HL-60/S4 treated with retinoic acid at 250 ng/mL for 4 days and 3 days (cell line): ENCODE data around the gene SLC4A11.
"Not testable (repeated sequence)": the region's sequence is repeated elsewhere in the genome, so short reads cannot be mapped to it uniquely, and the experiment has no call there.

Experiments used
- in situ Hi-C: fragments of 300-500 bp; cut with MboI; formaldehyde crosslinking; loops from 2 replicates; pipeline ENCODE4 v1.7.0; 2022; ENCODE audit warnings: low sequenced_read_pairs

The SLC4A11 gene

DNA sequence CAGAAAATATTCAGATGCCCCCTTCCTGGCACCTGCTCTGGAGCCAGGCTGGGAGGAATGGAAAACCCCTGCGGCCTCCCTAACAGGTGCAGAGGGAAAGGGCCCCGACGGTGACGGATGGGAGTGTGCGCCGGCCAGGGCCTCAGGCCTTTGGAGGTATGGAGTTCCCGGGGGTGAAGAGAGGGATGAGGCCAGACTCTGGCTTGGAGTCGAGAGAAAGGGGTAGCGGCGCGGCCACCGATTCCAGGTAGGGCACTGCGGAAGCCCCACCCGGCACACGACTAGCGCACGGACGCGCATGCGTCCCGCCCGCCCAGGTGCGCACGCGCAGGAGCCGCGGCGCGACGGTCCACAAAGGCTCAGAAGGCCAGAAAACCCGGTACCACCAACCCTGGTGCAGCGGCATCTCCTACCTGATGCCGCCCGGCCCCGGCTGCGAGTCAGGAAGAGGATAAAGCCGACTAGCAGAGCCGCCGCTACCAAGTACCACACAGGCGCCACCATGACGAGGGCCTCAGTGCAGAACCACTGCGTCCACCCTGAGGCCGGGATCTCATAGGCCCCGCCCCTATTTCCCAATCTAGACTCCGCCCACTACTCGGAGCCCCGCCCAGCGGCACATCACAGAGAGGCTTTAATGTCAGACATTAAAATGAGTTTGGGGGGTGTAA is 34.7 kb downstream of the SLC4A11 start, which contains the start of gene DDRGK1:
Gene DDRGK1, minus strand, starts transcription at position 559 of the 671 bp plus-strand sequence. Its CDS starts 55 bp downstream, at position 504.
- in situ Hi-C loops, result no loop called here

DNA sequence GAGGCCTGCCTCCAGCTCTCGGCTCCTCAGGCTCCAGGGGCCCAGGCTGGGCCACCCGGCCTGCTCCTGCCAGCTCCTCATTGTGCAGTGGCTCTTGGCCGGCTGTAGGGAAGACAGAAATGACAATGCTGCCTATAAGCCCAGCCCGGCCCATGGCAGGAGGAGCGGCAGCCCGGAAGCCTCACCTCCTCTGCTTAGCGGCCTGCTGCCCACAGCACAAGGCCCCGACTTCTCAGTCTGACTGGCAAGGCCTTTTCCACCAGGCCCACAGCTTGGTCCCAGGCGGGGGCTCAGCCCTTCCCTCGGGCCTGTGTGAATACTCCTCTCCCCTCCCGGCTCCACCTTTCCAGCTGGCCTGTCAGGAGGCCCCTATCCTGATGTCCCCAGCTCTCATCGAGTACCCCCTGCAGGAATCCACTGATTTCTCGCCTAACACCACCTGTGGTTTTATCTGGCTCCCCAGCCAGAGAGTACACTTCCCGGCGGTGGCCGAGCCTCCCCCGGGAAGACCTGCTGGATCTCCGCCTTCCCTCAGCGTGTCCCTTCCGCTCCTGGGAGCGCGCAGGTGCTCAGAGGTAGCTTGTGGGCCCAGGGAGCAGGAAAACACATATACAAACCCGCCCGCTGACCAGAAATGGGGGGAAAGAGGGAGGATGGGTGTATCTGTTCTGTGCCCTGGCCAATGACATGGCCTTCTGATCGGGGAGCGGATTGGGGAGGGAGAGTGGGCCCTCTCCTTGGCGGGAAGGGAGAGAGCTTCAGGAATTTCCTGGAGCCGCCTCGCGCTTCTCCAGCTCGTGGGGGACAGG is 35.5 kb downstream of the SLC4A11 start:
- in situ Hi-C loops, result no loop called here

DNA sequence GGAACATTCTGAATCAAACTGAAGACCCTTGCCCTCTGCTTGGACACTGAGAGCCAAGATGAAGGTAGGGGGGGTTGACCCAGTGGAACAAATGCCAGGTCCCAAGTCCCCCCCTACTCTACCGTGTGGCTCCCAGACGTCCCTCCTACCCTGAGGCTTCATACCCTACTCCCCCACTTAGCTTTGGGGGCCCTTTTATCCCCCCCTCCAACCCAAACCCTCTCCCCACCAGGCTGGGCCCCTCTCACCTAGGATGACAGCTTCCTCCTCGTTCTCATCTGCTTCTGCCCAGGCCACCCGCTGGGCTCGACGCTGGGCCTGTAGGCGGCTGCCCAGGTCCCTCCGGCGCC is 36.0 kb downstream of the SLC4A11 start:
- in situ Hi-C loops, result no loop called here

DNA sequence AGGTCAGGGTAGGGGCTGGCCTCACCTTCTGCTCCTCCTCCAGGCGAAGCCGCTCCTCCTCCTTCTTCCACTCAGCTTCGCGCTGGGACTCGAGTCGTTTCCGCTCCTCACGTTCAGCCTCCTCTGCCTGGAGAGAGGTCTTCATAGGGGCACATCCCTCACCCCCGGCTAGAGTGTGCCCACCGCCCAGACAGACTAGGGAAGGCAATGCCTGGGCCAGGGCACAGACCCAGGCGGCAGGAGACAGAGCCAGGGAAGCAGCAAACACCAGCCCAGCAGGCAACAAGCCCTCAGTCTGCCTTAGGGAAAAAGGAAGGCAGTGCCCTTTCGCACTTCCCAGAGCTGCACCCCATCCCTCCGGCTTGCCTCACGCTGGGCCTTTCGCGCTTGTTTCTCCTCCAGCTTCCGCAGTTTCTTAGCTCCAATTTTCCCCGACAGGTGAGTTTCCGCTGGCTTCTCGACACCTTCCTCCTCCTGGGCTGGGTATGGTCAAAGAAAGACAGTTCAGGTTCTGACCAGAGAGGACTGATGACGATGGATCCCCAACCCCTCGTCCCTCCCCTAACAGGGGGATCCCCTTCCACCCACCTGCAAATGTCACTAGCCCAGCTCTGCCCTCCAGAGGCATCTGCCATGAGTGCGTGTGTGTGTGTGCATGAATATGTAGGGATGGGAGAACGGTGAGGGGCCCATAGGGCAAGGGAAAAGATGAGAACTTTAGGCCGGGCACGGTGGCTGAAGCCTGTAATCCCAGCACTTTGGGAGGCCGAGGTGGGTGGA is 38.8 kb downstream of the SLC4A11 start:
- in situ Hi-C loops, result no loop called here

DNA sequence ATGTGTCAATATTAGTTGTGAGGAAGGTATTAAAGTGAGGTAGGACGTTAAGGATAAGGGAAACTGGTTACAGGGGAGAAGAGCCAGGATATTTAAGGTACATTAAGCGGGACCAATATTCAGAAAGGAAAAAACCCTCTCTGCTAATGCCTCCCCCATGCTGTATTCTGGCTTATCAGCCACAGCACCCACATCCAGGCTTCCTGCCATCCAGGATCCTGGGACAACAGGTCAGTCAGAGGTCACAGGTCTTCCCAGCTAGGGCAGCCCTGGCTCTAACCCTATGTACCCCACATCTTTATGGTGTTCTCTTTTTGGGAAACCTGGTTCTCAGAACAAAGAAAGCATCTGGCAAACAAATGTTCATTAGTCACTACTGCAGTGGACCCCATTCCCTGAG is 39.8 kb downstream of the SLC4A11 start:
- in situ Hi-C loops, result no loop called here

DNA sequence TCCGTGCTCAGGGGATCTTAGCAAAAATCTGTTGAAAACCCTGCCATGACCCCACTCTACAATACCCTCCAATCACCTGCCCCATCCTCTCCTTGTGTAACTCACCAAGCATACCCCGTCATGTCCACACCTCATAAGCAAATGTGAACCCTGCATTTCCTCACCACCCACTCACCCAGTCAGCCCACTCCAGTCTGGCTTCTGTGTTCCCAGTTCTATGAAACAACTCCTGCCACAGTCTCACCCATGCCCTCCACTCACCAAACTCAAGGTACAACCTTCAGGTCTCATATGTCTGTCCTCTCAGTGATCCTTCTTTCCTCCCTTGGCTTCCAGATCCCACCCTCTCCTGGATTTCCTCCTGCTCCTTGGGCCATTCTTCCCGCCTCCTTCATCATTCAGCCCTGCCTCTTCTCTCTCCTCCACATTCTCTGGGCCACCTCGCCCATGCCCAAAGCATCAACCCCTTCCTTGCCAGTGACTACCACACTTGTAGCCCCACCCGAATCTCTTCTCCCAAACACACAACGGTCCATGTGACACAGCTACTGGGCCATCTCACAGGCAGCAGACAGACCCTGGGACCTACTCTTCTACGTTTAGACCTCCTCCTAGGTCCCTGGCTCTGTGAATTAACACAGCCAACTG is 43.3 kb downstream of the SLC4A11 start:
- in situ Hi-C loops, result no loop called here

DNA sequence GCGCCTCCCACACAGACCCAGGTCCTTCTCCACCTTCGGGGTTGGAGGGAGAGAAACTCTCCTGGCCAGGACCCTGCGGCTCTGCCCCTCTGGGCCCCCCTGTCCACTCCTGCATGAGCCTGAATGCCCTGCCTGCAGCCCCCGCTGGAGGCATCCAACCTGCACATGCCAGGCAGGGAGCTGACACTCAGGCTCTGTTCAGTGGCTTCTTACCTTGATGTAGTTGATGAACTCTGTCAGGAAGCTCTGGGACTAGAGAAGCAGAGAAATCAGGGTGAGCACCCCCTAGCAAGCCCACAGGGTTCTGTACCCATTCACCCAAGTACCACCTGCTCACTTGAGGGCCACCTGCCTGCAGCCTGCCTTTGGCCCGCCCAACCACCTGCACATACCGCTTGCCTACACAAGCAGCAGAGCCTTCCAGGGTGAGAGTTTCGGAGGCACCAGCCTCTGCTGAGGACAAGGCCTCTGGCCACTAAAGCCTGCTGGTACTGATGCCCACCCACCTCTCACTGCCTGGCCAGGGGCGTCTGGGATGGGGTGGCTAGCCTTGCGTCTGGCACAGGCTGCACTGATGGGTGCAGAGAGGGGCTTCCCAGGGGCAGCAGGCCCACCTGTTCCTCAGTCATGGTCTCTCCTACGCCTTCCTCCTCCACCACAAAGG is 44.2 kb downstream of the SLC4A11 start:
- in situ Hi-C loops, result no loop called here

DNA sequence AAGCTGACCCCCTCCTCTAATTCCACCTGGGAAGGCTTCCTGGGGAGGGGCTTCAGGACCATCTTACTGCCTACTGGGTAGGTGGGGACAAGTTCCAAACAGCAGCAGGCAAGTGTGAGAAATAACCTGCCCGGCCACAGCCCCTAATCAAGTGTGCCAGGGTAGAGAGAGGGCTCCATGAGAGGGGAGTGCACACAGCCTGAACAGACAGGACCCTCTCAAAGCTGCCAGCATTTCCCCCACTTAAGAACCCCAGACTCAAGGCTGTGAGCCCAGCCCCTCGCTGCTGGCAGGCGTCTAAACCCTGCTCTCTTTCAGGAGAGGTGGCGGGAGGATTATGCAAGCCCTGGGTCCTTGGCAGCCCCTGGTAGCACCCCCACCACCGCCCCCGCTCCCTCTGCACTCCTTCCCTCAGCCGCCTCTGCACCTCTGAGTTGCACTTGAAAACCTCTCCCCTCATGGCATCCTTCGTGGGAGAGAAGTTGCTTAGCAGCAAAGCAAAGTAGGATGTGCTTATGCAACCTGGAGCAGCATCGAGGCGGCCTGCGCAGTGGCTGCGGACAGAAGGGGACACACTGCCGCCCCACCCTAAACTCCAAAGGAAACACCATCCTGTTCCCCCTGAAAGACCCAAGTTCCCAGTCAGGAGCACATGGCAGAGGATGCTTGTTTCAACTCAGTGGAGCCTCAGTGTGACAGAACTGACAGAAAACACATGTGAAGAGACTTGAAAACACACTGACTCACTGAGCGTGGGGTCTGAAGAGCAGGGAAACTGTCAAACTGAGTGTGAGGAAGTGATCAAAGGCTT is 45.0 kb downstream of the SLC4A11 start:
- in situ Hi-C loops, result no loop called here

DNA sequence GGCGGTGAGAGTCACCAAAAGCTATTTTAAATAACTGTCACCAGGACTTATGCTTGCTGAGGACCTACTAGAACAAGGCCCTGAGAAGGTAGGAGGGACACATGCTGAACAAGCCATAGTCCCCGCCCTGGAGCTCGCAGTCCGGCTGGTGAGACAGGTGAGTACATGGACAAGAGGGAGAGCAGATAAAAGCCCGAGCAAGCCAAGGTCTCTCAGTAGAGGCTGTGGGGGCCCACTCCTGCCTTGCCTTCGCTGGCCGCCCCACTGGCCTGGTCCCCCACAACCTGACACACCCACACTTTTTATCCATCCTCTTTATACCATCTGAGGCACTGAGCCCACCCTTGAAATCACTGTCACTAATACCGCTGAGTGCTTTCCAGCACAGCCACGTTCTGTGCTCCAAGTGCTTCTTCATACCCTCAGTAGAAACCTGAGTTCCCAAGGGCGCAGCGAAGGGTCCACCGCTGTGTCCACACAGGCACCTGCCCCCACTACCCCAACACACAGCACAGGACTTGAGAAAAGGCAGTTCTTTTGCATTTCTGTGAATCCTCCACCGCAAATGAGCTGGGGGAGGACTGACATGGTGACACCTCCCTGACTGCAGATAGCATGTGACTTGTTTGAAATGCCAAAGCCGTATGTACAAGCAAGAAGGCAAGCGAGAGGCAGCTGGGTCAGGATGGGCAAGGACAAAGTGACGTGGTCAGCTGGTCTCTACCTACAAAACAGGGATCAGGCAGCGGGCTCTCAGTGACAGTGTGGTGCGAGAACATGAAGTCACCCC is 46.6 kb downstream of the SLC4A11 start:
- in situ Hi-C loops, result no loop called here

DNA sequence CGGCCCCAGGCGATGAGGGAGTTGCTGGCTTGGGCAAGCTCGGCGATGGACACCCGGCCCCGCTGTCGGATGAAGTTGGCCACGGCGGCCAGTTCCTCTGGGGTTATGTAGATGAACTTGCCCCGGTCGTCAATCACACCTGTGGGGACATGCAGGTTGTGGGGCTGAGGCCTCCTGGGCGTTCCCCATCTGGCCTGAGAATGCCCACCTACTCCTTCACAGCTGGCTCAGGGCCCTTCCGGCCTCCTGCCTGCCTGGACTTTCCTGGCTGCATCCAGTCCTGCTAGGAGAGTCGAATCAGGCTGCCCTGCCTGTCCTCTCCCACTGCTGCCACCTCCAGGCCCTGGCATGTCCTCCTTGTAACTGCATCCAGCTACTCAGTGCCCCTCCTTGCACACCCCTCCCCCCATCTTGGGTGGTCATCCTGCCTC is 48.3 kb downstream of the SLC4A11 start:
- in situ Hi-C loops, result no loop called here

DNA sequence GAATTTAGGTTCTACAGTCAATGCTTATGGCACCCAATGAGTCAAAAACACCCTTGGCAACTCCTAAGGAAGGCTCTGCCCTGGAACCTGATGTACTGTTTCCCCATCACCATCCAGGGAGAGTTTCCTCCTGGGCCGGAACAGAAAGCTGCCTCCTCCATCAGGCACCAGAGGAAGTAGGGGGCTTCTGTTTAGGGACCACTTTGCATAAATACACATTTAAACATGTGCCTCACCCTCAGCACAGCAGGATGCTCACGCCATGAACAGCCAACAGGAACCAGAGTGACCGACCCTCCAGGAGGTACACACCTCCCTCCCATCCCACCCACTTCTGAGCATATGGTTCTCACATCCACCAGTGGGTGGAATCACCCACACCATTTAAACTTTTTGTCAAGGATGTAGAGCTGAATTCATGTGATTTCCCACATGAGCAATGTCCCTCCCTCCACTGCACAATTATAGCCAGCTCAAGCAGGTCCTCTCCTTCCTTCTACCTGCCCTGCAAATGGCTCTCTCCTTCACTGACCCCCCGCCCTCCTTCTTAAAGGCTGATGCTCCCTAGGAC is 49.3 kb downstream of the SLC4A11 start:
- in situ Hi-C loops, result no loop called here

DNA sequence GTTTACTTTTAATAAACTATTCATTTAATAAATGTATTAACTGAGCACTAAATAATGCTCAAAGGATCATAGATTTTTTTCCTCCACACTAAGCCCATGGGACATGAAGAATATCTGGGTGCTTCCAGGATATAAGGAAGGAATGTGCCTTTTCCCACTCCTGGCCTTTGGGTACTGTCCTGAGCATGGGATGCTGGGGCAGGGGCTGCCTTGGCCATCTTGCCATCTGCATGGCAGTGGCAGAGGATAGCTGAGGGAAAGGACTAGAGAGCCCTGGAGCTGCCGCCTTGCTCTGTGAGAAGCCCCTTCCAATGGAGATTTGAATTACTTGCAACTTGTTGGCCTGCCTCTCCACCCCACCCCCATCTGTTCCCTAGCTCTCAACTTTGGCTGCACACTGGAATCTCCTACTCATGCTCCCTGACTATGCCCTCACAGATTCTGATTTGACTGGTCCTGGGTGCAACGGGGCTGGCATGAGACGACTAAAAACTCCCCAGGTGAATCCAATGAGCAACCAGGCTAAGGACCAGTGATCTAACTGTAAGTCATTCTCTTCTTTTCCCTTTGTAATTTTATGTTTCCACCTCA is 50.1 kb downstream of the SLC4A11 start:
- in situ Hi-C loops, result no loop called here

DNA sequence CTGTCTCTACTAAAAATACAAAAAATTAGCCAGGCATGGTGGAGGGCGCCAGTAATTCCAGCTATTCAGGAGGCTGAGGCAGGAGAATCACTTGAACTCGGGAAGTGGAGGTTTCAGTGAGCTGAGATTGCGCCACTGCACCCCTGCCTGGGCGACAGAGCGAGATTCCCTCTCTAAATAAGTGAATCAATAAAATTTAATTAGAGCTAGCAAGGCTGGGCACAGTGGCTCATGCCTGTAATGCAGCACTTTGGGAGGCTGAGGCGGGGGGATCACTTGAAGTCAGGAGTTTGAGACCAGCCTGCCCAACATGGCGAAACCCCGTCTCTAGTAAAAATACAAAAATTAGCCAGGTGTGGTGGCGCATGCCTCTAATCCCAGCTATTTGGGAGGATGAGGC is 51.1 kb downstream of the SLC4A11 start:
- in situ Hi-C loops, result not testable (repeated sequence)

DNA sequence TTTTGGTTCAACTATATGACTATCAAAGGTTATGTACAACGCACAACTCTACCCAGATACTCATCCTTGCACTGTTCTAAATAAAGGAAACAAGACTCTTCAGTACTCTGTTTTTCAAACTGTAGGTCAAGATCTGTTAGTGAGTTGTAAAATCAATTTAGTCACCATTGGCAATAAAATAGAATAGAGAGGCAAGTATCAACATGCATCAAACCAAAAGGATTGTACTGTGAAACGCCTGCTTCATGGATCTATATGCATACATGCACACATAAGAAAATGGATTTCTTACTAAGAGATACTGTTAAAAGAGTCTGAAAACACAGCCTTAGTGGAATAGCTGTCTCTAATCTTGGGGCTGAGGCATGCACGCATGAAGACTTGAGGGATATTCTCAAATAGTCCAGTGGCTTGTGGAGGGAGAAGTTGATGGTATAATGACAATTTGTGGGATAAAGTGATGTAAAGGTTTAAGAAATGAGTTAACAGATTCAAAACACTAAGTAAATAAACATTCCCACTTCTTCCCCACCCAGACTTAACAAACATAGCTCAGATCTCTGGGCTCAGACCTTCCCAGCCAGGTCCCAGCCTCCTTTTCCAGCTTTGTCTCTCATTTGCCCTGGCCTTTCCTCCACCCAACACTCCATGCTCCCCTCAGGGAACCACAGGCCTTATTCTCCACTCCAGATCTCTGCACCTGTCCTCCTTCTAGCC is 54.9 kb downstream of the SLC4A11 start:
- in situ Hi-C loops, result no loop called here

DNA sequence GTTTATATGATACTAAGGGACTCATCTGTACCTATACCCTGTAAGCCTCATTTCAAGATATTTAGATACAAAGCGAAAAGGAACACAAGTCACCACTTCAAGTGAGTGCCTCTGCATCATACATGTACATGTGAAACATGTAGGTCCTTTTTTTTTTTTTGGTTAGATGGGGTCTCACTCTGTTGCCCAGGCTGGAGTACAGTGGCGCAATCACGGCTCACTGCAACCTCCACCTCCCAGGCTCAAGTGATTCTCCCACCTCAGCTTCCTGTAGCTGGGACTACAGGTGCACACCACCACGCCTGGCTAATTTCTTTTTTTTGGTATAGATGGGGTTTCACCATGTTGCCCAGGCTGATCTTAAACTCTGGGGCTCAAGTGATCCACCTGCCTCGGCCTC is 56.6 kb downstream of the SLC4A11 start:
- in situ Hi-C loops, result not testable (repeated sequence)

DNA sequence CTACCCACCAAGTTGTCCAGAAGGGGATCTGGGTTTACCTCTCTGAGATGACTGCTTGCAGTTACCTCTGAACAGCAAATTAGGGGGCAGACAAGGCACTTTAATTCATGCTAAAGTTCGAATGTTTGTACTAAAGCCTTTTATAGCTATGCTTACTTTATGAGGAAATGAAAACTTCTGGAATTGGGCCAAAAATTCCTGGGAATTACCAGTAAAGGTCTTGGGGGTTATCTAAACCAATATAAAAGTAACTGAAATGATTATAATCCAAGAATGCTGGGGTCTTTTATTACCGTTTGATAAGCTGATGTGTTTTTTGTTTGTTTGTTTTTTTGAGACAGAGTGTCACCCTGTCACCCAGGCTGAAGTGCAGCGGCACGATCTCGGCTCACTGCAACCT is 57.7 kb downstream of the SLC4A11 start:
- in situ Hi-C loops, result no loop called here

DNA sequence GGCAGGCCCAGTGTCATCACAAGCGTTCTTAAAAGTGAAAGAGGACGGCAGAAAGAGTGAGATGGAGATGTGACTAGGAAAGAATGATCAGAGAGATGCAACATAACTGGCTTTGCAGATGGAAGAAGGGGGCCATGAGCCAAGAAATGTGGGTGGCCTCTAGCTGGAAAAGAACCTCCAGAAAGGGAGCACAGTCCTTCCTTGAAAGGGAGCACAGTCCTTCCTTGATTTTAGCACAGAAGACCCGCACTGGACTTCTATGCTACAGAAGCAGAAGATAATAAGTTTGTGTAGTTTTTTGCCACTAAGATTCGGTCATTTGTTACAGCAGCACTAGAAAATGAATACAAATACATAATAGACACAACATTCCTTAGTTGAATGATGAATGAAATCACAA is 58.7 kb downstream of the SLC4A11 start:
- in situ Hi-C loops, result no loop called here
